Measurements from ENCODE around the gene PRSS33. TPM values are rescaled to one million over a fixed set of nuclear protein-coding genes. Genes with fewer than 3 reads are reported as not detected.
A peak's percentile ranks its signal among the peaks of the same experiment; 100 is the strongest.

The PRSS33 gene
- total RNA-seq, 1 donor from 2014 or later: not detected

GRCh38 chr16:2785101-2785991 lies 2.0 kb downstream of the PRSS33 start:
- intact Hi-C loops (cut with micrococcal nuclease): no loop called here
- Mint-ChIP-seq H3K27ac (peak overlapping the region; percentile 62), H3K27me3 (ENCODE audit: low read depth) (peaks cover 21% of the 10 kb centered on the region), H3K9me3 (no peaks in the 10 kb centered on the region), H3K36me3 (ENCODE audit: low read depth) (no peaks in the 10 kb centered on the region), H3K4me3 (ENCODE audit: low read depth) (peak overlapping the region; percentile 72), H3K4me1 (ENCODE audit: low read depth) (peaks cover 2% of the 10 kb centered on the region)
- DNase-seq (ENCODE audit: low spot score): no peak

- no peak for DNase-seq (ENCODE audit: low spot score)
- intact Hi-C loops (cut with micrococcal nuclease): no loop called here
- Mint-ChIP-seq H3K9me3 (no peaks in the 10 kb centered on the region), H3K27ac (peak overlapping the region; percentile 62), H3K4me3 (ENCODE audit: low read depth) (peak overlapping the region; percentile 72), H3K36me3 (ENCODE audit: low read depth) (no peaks in the 10 kb centered on the region), H3K27me3 (ENCODE audit: low read depth) (peaks cover 20% of the 10 kb centered on the region), H3K4me1 (ENCODE audit: low read depth) (peaks cover 2% of the 10 kb centered on the region)
Measured at GRCh38 chr16:2784358-2785100, 2.8 kb downstream of the PRSS33 start.

GRCh38 chr16:2783581-2784357 lies 3.6 kb downstream of the PRSS33 start:
- peaks cover 18% of the 10 kb centered on the region for H3K27me3 Mint-ChIP-seq (ENCODE audit: low read depth)
- H3K9me3 Mint-ChIP-seq: no peaks in the 10 kb centered on the region
- no peak for DNase-seq (ENCODE audit: low spot score)
- H3K4me3 Mint-ChIP-seq (ENCODE audit: low read depth): no peak overlapping the region
- H3K27ac Mint-ChIP-seq: no peak overlapping the region
- H3K36me3 Mint-ChIP-seq (ENCODE audit: low read depth): no peaks in the 10 kb centered on the region
- peaks cover 2% of the 10 kb centered on the region for H3K4me1 Mint-ChIP-seq (ENCODE audit: low read depth)
- intact Hi-C loops (cut with micrococcal nuclease): no loop called here

GRCh38 chr16:2782583-2783351 lies 4.6 kb downstream of the PRSS33 start:
- DNase-seq (ENCODE audit: low spot score): no peak
- intact Hi-C loops (cut with micrococcal nuclease): no loop called here
- peaks cover 8% of the 10 kb centered on the region for H3K4me1 Mint-ChIP-seq (ENCODE audit: low read depth)
- H3K27ac Mint-ChIP-seq: no peak overlapping the region
- peaks cover 4% of the 10 kb centered on the region for H3K36me3 Mint-ChIP-seq (ENCODE audit: low read depth)
- peaks cover 16% of the 10 kb centered on the region for H3K27me3 Mint-ChIP-seq (ENCODE audit: low read depth)
- H3K9me3 Mint-ChIP-seq: no peaks in the 10 kb centered on the region
- no peak overlapping the region for H3K4me3 Mint-ChIP-seq (ENCODE audit: low read depth)

GRCh38 chr16:2779978-2780898 lies 7.1 kb downstream of the PRSS33 start:
- H3K27ac Mint-ChIP-seq: no peak overlapping the region
- no peak for DNase-seq (ENCODE audit: low spot score)
- peaks cover 6% of the 10 kb centered on the region for H3K27me3 Mint-ChIP-seq (ENCODE audit: low read depth)
- peaks cover 17% of the 10 kb centered on the region for H3K4me1 Mint-ChIP-seq (ENCODE audit: low read depth)
- peak overlapping the region; percentile 35 for H3K4me3 Mint-ChIP-seq (ENCODE audit: low read depth)
- H3K9me3 Mint-ChIP-seq: no peaks in the 10 kb centered on the region
- intact Hi-C loops (cut with micrococcal nuclease): no loop called here
- H3K36me3 Mint-ChIP-seq (ENCODE audit: low read depth): peaks cover 15% of the 10 kb centered on the region

GRCh38 chr16:2779151-2779920 lies 8.0 kb downstream of the PRSS33 start:
- Mint-ChIP-seq H3K9me3 (no peaks in the 10 kb centered on the region), H3K27ac (no peak overlapping the region), H3K4me1 (ENCODE audit: low read depth) (peaks cover 15% of the 10 kb centered on the region), H3K36me3 (ENCODE audit: low read depth) (peaks cover 16% of the 10 kb centered on the region), H3K27me3 (ENCODE audit: low read depth) (peaks cover 3% of the 10 kb centered on the region), H3K4me3 (ENCODE audit: low read depth) (peak overlapping the region; percentile 92)
- no peak for DNase-seq (ENCODE audit: low spot score)
- intact Hi-C loops (cut with micrococcal nuclease): no loop called here

GRCh38 chr16:2778630-2778958 lies 8.8 kb downstream of the PRSS33 start:
- Mint-ChIP-seq H3K4me1 (ENCODE audit: low read depth) (peaks cover 15% of the 10 kb centered on the region), H3K4me3 (ENCODE audit: low read depth) (peak overlapping the region; percentile 92), H3K27ac (peak overlapping the region; percentile 92), H3K27me3 (ENCODE audit: low read depth) (no peaks in the 10 kb centered on the region), H3K9me3 (no peaks in the 10 kb centered on the region), H3K36me3 (ENCODE audit: low read depth) (peaks cover 16% of the 10 kb centered on the region)
- intact Hi-C loops (cut with micrococcal nuclease): no loop called here
- no peak for DNase-seq (ENCODE audit: low spot score)

GRCh38 chr16:2777903-2778629 lies 9.3 kb downstream of the PRSS33 start:
- H3K9me3 Mint-ChIP-seq: no peaks in the 10 kb centered on the region
- no peak for DNase-seq (ENCODE audit: low spot score)
- H3K4me3 Mint-ChIP-seq (ENCODE audit: low read depth): peak overlapping the region; percentile 92
- peaks cover 15% of the 10 kb centered on the region for H3K4me1 Mint-ChIP-seq (ENCODE audit: low read depth)
- intact Hi-C loops (cut with micrococcal nuclease): loop anchor here (1.0 kb wide), 1 partner anchor 26 kb away; the partner anchor contains the start of gene SRRM2
- H3K27ac Mint-ChIP-seq: peak overlapping the region; percentile 92
- peaks cover 18% of the 10 kb centered on the region for H3K36me3 Mint-ChIP-seq (ENCODE audit: low read depth)
- no peaks in the 10 kb centered on the region for H3K27me3 Mint-ChIP-seq (ENCODE audit: low read depth)

GRCh38 chr16:2777231-2777902 lies 10.0 kb downstream of the PRSS33 start, which contains the start of gene ELOB:
TSS of gene ELOB (minus strand) at chr16:2777280. CDS start at chr16:2777239, 41 bp downstream.
- Mint-ChIP-seq H3K9me3 (no peaks in the 10 kb centered on the region), H3K27ac (peak within 1 kb of the TSS; percentile 93), H3K27me3 (ENCODE audit: low read depth) (no peaks in the 10 kb centered on the region), H3K4me3 (ENCODE audit: low read depth) (peak within 1 kb of the TSS; percentile 97), H3K36me3 (ENCODE audit: low read depth) (peaks cover 24% of the 10 kb centered on the region), H3K4me1 (ENCODE audit: low read depth) (peaks cover 15% of the 10 kb centered on the region)
- peak; percentile 84 for DNase-seq (ENCODE audit: low spot score)
- intact Hi-C loops (cut with micrococcal nuclease): loop anchor here (1.0 kb wide), 1 partner anchor 25 kb away; the partner anchor contains the start of gene SRRM2

All from activated T-helper 2 cell treated with anti-CD3 and anti-CD28 coated beads, Interferon-gamma antibody, Interleukin-2, Interleukin-4, amounts not matched to agents 10 μg/mL and 5 μg/mL and 100 μg/mL, durations not matched to agents 14 hours and 24 hours and 36 hours (primary cell).